ENCODE measurements around the gene KCTD5. TPM values are rescaled to one million over a fixed set of nuclear protein-coding genes. Genes with fewer than 3 reads are reported as not detected.
A peak's percentile ranks its signal among the peaks of the same experiment; 100 is the strongest.

KCTD5 gene
- total and polyA plus RNA-seq, 4 donors = 9.7 to 15.5 (median 13.7) TPM

DNA sequence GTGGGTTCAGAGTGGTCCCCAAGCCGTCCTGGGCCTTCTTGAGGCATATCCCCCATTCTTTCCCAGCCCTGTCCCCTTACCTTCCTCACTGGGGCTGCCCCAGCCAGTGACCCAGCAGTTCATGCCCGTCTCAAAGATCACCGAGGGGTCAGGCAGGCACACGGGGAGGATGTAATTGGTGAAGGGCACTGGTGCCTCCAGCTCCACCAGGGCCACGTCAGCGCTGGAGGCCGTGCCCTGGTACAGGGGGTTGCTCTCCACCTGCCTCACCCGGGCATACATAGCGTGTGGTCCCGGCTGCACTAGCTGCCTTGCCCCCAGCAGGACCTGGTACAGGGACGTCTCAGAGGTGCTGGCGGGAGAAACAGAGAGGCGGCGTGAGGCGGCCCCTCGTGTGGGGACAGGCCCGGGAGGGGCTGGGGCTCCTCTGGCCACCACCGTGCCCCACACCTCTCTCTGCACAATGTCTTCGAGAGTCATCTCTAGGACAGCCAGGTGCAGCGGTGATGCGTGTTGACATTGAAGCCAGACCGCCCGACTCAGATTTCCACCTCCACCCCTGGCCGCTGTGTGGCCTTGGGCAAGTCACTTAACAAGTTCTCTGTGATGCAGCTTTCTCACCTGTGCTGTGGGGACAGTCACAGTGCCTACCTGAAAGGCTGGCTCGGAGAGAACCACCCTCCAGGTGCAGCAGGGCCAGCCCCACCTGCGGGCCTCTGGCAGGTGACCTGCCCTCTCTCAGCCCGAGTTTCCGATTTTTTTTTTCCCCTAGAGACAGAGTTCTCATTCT lies 31.9 kb downstream of the KCTD5 start:
- intact Hi-C loops (cut with DNase I) = no loop called here
- no peak for ATAC-seq (ENCODE audit: low FRiP score)
- DNase-seq = no peak

DNA sequence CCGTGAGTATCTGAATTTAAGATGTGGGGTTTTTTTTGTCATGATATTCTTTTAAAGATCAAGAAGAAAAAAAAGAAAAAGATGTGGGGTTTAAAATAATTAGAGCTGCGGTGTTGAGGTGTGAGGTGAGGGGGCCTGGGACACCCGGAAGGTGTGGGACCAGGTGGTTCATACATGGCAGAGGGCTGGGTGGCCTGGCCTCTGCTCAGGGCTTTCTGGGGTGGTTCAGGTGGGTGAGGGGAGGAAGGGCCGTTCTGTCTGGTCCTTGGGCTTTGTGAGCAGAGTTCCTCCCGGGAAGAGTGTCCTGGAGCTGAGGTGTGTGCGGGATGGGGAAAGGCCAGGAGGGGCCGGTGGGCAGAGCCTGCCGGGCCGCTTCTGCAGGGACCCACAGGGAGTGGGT lies 32.7 kb downstream of the KCTD5 start:
- Histone ChIP-seq H3K4me1 (ENCODE audit: control insufficient read depth in 1 of 2, insufficient read depth in 2 of 2, low read length in 2 of 2) (no peaks in the 10 kb centered on the region), H3K27me3 (ENCODE audit: control insufficient read depth in 1 of 2, insufficient read depth in 2 of 2, low read length in 1 of 2) (no peaks in the 10 kb centered on the region), H3K27ac (ENCODE audit: low read depth in 1 of 2, low read length in 2 of 2) (no peak overlapping the region), H3K36me3 (ENCODE audit: control insufficient read depth in 1 of 2, insufficient read depth in 2 of 2, low read length in 1 of 2) (no peaks in the 10 kb centered on the region), H3K9me3 (ENCODE audit: control insufficient read depth, low read length) (no peaks in the 10 kb centered on the region), H3K4me3 (ENCODE audit: low read length in 2 of 2) (no peak overlapping the region)
- no peak for DNase-seq
- 25 to 30% methylated on average over 9 of the region's 9 CpGs for WGBS, 2 donors
- ATAC-seq (ENCODE audit: low FRiP score) = no peak
- intact Hi-C loops (cut with DNase I) = loop anchor here in 1 of 2 donors (5.0 kb wide), 1 partner anchor 33 kb away; the partner anchor contains the start of gene KCTD5

More for the DNA sequence above, 31.9 kb downstream of the KCTD5 start:
- 85 to 86% methylated on average over 28 of the region's 28 CpGs for WGBS, 2 donors
- Histone ChIP-seq H3K9me3 (ENCODE audit: control insufficient read depth, low read length) (no peaks in the 10 kb centered on the region), H3K36me3 (ENCODE audit: control insufficient read depth in 1 of 2, insufficient read depth in 2 of 2, low read length in 1 of 2) (no peaks in the 10 kb centered on the region), H3K27ac (ENCODE audit: low read depth in 1 of 2, low read length in 2 of 2) (no peak overlapping the region), H3K27me3 (ENCODE audit: control insufficient read depth in 1 of 2, insufficient read depth in 2 of 2, low read length in 1 of 2) (no peaks in the 10 kb centered on the region), H3K4me1 (ENCODE audit: control insufficient read depth in 1 of 2, insufficient read depth in 2 of 2, low read length in 2 of 2) (no peaks in the 10 kb centered on the region), H3K4me3 (ENCODE audit: low read length in 2 of 2) (no peak overlapping the region)

DNA sequence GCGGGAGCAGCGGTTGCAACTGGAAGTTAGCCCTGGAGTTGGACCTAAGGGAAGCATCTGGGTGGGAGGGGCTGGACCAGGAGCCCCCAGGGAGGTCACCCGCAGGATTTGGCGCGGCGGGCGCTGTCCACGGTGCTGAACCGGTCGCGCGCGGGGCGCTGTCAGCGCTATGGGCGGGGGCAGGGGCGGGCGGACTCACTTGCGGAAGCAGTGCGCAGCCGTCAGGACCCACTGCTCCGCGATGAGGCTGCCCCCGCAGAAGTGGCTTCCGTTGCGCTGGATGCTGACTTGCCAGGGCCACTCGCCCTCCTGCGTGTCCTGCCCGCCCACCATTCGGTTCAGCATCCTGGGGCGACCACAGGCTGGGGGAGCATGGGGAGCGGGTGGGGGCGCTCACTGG lies 33.2 kb downstream of the KCTD5 start:
- Histone ChIP-seq H3K9me3 (ENCODE audit: control insufficient read depth, low read length) (no peaks in the 10 kb centered on the region), H3K4me1 (ENCODE audit: control insufficient read depth in 1 of 2, insufficient read depth in 2 of 2, low read length in 2 of 2) (no peaks in the 10 kb centered on the region), H3K27me3 (ENCODE audit: control insufficient read depth in 1 of 2, insufficient read depth in 2 of 2, low read length in 1 of 2) (no peaks in the 10 kb centered on the region), H3K27ac (ENCODE audit: low read depth in 1 of 2, low read length in 2 of 2) (no peak overlapping the region), H3K36me3 (ENCODE audit: control insufficient read depth in 1 of 2, insufficient read depth in 2 of 2, low read length in 1 of 2) (no peaks in the 10 kb centered on the region), H3K4me3 (ENCODE audit: low read length in 2 of 2) (no peak overlapping the region)
- ATAC-seq (ENCODE audit: low FRiP score) (peak; percentile 73), DNase-seq (peak; percentile 80 to 90)
- intact Hi-C loops (cut with DNase I) = loop anchor here in 1 of 2 donors (5.0 kb wide), 1 partner anchor 33 kb away; the partner anchor contains the start of gene KCTD5
- WGBS, 2 donors = 7 to 26% methylated on average over 9 to 33 of the region's 33 CpGs

DNA sequence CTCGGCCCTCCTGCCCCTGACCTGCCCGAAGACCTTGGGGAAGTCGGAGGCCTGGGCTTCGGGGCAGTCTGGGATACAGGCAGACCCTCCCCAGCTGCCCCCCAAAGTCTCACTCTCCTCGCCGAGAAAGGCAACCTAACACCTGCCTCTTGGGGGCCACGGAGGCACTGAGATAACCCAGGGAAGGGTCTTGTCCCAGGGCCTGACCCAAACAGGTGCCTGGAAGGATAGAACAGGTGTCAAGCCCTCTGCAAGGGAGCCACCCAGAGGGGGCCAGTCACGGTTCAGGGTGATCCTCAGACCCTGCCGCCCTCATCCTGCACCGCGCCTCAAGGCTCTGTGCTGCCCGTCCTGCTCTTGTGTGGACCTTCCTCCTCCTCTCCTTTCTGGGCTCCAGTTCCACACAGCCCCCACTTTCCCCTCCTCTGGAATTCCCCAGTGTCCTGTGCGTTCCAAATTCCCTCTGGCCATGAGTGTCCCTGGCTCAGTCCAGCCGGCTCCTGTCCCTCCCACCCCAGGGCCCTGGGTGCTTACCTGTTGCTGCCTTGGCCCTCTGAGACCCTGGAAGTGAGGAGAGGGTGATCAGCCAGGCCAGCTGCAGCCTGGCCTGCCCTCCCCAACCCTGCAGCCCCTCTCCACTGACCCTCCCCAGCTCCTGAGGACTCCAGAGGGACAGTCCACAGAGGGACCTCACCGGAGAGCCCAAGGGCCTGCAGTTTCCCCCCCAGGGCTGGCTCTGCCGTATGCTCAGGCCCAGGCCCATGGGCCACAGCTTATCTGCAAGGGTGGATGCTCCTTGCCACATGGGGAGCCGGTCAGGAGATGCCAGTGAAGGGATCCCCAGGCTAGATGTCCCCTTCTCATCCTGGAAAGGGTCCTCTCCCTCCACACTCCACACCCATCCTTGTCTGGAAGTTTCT lies 33.9 kb downstream of the KCTD5 start:
- Histone ChIP-seq H3K4me3 (ENCODE audit: low read length in 2 of 2) (no peak overlapping the region), H3K27me3 (ENCODE audit: control insufficient read depth in 1 of 2, insufficient read depth in 2 of 2, low read length in 1 of 2) (no peaks in the 10 kb centered on the region), H3K9me3 (ENCODE audit: control insufficient read depth, low read length) (no peaks in the 10 kb centered on the region), H3K4me1 (ENCODE audit: control insufficient read depth in 1 of 2, insufficient read depth in 2 of 2, low read length in 2 of 2) (no peaks in the 10 kb centered on the region), H3K27ac (ENCODE audit: low read depth in 1 of 2, low read length in 2 of 2) (no peak overlapping the region), H3K36me3 (ENCODE audit: control insufficient read depth in 1 of 2, insufficient read depth in 2 of 2, low read length in 1 of 2) (no peaks in the 10 kb centered on the region)
- intact Hi-C loops (cut with DNase I) = loop anchor here in 1 of 2 donors (5.0 kb wide), 1 partner anchor 34 kb away; the partner anchor contains the start of gene KCTD5
- 58 to 61% methylated on average over 16 to 17 of the region's 17 CpGs for WGBS, 2 donors
- ATAC-seq (ENCODE audit: low FRiP score) = no peak
- DNase-seq = no peak

DNA sequence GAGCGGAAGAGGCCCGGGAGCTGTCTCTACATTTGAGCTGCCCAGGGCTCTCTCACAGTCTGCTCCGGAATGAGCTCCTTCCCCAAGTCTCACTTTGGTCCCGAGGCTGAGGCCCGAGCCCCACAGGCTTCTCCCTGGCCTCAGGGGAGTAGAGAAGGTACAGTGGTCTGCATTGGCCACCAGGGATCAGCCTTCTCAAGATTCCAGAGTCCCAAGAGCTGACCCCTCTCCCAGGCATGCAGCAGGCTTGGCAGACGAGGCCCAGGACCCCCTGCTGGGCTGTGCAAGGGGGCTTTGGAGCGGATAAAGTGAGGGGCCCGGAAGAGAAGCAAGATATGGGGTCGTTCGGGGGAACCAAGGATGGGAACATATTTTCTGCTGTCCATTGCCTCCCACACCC lies 34.6 kb downstream of the KCTD5 start:
- H3K4me1 ChIP-seq (ENCODE audit: control insufficient read depth in 1 of 2, insufficient read depth in 2 of 2, low read length in 2 of 2) = no peaks in the 10 kb centered on the region
- no peak overlapping the region for H3K4me3 ChIP-seq (ENCODE audit: low read length in 2 of 2)
- no peak overlapping the region for H3K27ac ChIP-seq (ENCODE audit: low read depth in 1 of 2, low read length in 2 of 2)
- no peaks in the 10 kb centered on the region for H3K9me3 ChIP-seq (ENCODE audit: control insufficient read depth, low read length)
- WGBS, 2 donors = 81 to 82% methylated on average over 10 of the region's 10 CpGs
- DNase-seq (no peak), ATAC-seq (ENCODE audit: low FRiP score) (no peak)
- intact Hi-C loops (cut with DNase I) = loop anchor here in 1 of 2 donors (5.0 kb wide), 1 partner anchor 35 kb away; the partner anchor contains the start of gene KCTD5
- H3K27me3 ChIP-seq (ENCODE audit: control insufficient read depth in 1 of 2, insufficient read depth in 2 of 2, low read length in 1 of 2) = no peaks in the 10 kb centered on the region
- no peaks in the 10 kb centered on the region for H3K36me3 ChIP-seq (ENCODE audit: control insufficient read depth in 1 of 2, insufficient read depth in 2 of 2, low read length in 1 of 2)

DNA sequence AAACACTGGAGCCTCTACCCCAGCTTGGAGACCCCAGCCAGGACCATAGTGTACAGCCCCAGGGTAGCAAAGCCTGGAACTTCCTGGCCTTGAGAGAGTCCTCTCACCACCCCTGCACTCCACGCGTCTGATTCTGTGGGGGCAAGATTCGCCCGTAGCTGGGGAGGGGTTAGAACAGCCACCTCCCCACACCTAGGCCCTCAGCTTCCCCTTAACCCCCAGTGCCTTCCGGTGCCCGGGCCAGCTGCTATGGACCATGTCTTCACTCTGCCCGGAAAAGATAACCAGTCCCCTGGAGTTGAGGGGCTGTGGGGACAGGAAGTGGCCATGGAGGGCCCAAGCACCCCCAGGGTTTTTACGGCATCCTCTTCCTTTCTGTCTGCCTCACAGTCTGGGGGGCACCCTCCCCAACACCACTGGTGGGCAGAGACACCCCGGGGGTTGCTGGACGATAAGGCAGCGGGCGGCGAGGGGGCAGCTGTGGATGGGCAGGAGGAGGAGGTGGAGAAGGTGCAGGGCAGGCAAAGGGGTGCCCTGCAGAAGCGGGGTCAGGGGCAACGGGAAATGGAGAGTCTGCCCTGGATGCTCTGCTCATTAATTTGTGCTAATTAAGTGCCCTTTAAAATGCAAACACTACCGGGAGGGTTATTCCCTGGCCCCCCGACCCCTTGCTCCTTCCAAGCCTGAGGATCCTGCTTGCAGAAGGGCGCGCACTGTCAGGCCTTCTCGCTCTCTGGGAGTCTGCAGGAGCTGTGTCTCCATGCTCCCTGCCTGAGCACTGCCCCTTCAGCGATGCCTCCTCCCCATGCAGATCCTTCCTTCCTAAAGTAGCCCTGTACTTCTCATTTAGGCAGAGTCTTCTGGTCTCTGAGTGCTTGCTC lies 35.3 kb downstream of the KCTD5 start:
- DNase-seq = no peak
- no peaks in the 10 kb centered on the region for H3K9me3 ChIP-seq (ENCODE audit: control insufficient read depth, low read length)
- intact Hi-C loops (cut with DNase I) = loop anchor here in 1 of 2 donors (5.0 kb wide), 1 partner anchor 35 kb away; the partner anchor contains the start of gene KCTD5
- WGBS, 2 donors = 87% methylated on average over 21 of the region's 21 CpGs
- no peaks in the 10 kb centered on the region for H3K4me1 ChIP-seq (ENCODE audit: control insufficient read depth in 1 of 2, insufficient read depth in 2 of 2, low read length in 2 of 2)
- no peak overlapping the region for H3K27ac ChIP-seq (ENCODE audit: low read depth in 1 of 2, low read length in 2 of 2)
- no peak overlapping the region for H3K4me3 ChIP-seq (ENCODE audit: low read length in 2 of 2)
- H3K27me3 ChIP-seq (ENCODE audit: control insufficient read depth in 1 of 2, insufficient read depth in 2 of 2, low read length in 1 of 2) = no peaks in the 10 kb centered on the region
- H3K36me3 ChIP-seq (ENCODE audit: control insufficient read depth in 1 of 2, insufficient read depth in 2 of 2, low read length in 1 of 2) = no peaks in the 10 kb centered on the region
- ATAC-seq (ENCODE audit: low FRiP score) = no peak

DNA sequence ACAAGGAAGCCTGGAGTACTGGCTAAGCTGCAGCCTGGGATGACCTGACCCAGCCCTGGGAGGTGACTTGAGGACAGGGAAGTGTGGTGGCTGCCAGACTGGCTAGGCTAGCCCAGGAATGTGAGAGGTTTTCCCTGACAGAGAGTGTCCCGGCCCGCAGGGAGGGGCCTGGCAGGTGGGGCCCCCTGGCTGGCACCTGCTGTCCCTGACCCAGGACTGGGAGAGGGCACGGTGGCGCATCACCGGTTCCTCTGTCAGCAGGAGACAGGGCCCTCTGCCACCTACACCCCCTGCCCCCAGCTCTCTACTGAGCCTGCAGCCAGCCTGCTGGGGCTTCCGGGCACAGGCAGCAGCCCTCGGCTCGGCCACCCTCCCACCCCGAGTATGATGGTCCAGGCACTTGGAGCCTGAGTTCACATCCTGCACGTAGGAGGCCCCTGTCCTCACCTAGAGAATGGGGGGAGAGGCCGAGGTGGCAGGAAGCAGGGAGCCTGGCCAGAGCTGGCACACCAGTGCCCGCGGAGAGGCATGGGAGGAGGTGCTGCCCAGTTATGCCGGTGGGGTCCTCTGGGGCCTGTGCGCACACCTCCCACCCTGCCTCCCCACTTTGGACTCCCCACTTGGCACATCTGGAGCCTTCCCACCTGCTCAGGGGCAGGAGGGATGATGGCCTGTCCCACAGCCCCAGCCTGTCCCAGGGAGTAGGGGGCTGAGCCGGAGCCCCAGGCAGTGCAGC lies 37.2 kb downstream of the KCTD5 start:
- H3K27ac ChIP-seq (ENCODE audit: low read depth in 1 of 2, low read length in 2 of 2) = no peak overlapping the region
- DNase-seq = no peak
- no peaks in the 10 kb centered on the region for H3K36me3 ChIP-seq (ENCODE audit: control insufficient read depth in 1 of 2, insufficient read depth in 2 of 2, low read length in 1 of 2)
- H3K9me3 ChIP-seq (ENCODE audit: control insufficient read depth, low read length) = no peaks in the 10 kb centered on the region
- 68 to 69% methylated on average over 16 of the region's 16 CpGs for WGBS, 2 donors
- intact Hi-C loops (cut with DNase I) = loop anchor here in 1 of 2 donors (5.0 kb wide), 1 partner anchor 37 kb away; the partner anchor contains the start of gene KCTD5
- H3K27me3 ChIP-seq (ENCODE audit: control insufficient read depth in 1 of 2, insufficient read depth in 2 of 2, low read length in 1 of 2) = no peaks in the 10 kb centered on the region
- no peak for ATAC-seq (ENCODE audit: low FRiP score)
- no peaks in the 10 kb centered on the region for H3K4me1 ChIP-seq (ENCODE audit: control insufficient read depth in 1 of 2, insufficient read depth in 2 of 2, low read length in 2 of 2)
- H3K4me3 ChIP-seq (ENCODE audit: low read length in 2 of 2) = no peak overlapping the region
